HG03469 (cell line): ENCODE measurements around the gene ZDHHC21.

Source experiments
- ATAC-seq: cut with Tn5 transposase; IDR thresholded peaks from one replicate; pipeline ENCODE4 v1.9.1; 2021; ENCODE audit warnings: mild to moderate bottlenecking, moderate library complexity, moderate number of reproducible peaks; ENCODE audit not compliant: unreplicated experiment

Gene ZDHHC21

GRCh38 chr9:14618836-14619420 lies 74.3 kb downstream of the ZDHHC21 start:
- no peak for ATAC-seq

DNA sequence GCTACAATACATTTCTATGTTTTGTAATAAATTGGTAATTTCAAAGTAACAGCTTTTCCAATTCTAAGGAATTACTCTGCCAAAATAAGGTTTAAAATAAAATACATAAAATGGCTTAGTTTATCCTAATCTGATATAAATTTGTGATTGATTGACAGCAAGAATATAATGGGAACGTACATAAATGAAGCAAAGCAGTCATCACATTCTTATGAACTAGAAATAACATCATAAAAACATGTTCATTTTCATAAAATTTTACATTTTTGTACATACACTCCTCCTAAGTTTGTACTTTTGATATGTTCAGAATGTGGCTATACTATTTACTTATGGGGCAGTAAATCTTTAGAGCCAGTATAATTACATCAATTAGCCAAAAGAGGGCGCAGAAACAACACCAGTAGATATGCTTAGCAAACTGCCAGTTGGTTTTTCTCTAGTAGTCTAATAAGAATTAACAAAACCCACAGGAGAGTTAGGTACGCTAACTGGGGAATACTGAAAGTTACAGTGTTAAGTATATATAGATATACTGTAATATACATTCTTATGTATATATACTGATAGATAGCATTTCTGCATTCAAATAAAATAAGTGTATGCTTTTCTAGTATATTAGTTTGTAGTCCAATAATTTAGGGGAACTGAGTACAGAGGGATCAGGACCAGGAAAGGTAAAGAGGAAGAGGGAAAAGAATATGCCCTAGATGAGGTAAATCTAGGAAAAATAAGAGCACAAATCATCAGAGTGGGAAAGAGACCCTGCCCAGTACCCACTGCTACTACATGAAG lies 76.8 kb downstream of the ZDHHC21 start:
- ATAC-seq, result peak; percentile 79

DNA sequence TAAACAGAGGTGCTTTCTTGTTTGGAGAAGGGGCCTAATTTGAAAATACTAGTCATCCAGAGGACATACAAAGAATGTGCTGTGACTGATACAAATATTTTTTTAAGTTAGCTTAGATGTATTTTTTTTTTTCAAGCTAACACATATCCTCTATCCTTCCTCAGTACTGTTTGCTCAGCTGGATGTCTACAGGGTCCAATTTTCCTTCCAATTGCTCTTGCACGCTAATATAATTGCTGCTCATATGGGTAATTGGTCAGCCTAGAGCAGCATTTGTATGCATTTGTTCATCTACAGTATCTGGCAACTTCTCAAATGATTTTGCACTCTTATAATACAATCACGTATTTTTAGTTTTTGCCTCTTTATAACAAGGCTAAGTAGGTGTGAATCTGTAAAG lies 84.7 kb downstream of the ZDHHC21 start:
- no peak for ATAC-seq

DNA sequence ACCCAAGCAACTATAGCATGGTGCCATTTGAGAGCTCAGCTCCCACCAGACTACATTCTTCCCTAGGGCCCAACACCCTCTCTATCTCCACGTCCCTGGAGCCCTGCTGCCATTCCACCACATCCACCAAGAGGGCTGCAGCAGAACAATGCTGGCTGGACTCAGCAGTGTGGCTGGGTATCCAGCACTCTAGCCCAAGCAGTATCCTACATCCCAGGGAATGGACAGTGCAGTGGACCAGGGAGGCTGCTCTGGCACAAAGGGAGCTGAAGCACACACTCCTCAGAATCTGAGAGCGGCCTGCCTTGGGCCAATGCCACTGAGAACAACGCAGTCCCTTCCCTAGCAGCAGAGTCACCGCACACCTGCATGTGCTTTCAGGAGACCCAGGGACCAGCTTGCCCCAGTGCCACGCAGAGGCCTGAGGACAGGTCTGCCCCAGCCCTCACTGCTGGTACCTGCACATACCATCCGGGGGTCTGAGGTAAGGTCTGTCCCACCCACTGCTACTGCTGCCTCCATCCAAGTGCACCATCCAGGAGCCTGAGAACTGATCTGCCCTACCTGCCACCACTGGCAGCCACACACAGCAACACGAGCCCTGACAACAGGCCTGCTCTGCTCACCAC lies 95.9 kb downstream of the ZDHHC21 start:
- ATAC-seq, result no peak

GRCh38 chr9:14593406-14593805 lies 99.8 kb downstream of the ZDHHC21 start:
- ATAC-seq, result no peak

DNA sequence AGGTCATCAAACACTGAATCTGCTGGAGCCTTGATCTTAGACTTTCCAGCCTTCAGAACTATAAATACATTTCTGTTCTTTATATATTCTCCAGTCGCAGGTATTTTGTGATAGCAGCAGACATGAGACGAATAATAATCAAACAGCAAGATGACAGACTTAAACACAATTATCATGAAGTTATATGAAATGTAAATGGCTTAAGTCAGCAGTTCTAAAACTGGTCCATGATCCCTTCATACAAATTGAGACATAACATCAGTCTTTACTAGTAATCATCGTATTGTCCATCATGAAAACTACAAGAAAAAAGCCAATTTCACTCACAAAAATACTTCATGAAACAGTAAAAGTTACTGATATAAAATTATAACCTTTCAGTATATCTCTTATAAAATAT lies 101.8 kb downstream of the ZDHHC21 start:
- no peak for ATAC-seq

GRCh38 chr9:14585730-14586473 lies 107.3 kb downstream of the ZDHHC21 start:
- peak; percentile 98 for ATAC-seq

GRCh38 chr9:14584571-14584970 lies 108.7 kb downstream of the ZDHHC21 start:
- no peak for ATAC-seq

GRCh38 chr9:14578030-14578429 lies 115.2 kb downstream of the ZDHHC21 start:
- ATAC-seq, result no peak

- no peak for ATAC-seq
Measured at GRCh38 chr9:14574173-14574572, 119.1 kb downstream of the ZDHHC21 start.

- no peak for ATAC-seq
Measured at GRCh38 chr9:14573319-14573718, 119.9 kb downstream of the ZDHHC21 start.

GRCh38 chr9:14565352-14566016 lies 127.7 kb downstream of the ZDHHC21 start:
- ATAC-seq, result no peak

DNA sequence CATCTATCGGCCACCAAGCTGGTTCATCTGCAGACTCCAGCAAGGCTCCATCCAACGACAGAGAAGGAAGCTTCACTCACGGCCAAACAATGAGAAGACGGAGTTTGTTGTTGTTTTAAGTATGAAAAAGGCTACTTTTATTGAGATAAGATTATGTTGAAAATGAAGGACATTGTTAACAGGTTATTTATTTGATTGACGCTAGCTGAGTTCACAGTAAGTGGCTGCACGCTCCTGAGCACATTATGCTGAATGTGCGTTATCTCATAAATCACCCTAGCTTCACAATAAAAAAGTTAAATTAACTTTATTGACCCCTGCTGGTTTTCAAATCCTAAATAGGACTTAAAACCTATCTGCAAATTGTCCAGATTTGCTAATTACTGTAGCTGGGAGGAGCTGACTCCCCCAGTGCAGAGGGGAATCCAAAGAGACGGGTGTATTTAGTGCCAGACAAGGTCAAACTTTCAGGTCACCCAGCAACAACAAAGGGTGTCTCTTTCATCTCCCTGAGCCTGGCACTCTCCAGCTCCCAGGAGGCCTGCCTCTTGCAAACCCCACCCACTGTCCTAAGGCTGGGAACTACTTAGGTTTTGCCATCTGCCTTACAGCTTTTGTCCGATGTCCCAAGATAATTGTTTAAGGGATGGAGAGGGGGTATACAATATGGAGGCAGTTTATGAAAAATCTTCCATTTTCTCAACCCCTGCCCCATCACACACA lies 129.2 kb downstream of the ZDHHC21 start:
- no peak for ATAC-seq

DNA sequence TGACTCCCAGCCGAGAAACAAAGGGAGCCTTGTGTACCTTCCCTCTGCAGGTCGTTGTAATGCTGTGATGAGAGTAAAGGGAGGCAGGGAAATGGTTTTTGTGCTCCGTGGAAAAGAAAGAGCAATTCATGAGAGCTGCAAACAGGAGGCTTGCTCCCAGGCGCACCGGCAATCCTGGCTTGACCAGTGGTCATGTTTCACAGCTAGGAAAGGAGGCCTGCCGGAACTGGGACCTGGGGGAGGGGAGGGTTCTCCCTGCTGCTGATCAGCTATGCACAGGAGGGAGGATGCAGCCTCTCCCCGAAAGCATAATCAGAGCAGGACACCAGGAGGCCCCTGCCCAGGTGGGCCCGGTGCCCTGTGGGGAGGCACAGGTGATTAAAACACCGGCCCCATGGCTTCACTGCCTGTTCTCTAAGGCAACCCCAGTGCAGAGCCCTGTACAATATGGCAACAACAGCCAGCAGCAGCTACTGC lies 131.3 kb downstream of the ZDHHC21 start:
- ATAC-seq, result no peak
